Measurements from ENCODE around the gene TRPC3.

TRPC3 gene

DNA sequence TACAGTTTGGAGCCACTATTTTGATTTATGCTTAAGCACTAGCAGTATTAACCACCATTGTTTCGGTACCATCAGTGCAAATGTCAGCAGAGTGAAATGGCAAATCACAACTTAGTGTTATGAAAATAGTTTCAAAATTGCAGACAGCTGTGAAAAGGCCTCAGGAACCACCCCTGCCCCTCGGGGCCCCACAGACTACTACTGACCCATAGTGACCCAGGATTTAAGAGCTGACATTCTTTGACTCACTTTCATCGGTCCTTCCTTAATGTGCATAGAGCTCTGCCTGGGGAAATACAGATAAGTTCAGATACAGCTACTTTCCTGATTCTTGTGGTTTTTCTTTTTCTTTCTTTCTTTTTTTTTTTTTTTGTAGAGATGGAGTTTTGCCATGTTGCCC lies 78.3 kb downstream of the TRPC3 start:
- peak; percentile 42 for DNase-seq (ENCODE audit: low read depth)

DNA sequence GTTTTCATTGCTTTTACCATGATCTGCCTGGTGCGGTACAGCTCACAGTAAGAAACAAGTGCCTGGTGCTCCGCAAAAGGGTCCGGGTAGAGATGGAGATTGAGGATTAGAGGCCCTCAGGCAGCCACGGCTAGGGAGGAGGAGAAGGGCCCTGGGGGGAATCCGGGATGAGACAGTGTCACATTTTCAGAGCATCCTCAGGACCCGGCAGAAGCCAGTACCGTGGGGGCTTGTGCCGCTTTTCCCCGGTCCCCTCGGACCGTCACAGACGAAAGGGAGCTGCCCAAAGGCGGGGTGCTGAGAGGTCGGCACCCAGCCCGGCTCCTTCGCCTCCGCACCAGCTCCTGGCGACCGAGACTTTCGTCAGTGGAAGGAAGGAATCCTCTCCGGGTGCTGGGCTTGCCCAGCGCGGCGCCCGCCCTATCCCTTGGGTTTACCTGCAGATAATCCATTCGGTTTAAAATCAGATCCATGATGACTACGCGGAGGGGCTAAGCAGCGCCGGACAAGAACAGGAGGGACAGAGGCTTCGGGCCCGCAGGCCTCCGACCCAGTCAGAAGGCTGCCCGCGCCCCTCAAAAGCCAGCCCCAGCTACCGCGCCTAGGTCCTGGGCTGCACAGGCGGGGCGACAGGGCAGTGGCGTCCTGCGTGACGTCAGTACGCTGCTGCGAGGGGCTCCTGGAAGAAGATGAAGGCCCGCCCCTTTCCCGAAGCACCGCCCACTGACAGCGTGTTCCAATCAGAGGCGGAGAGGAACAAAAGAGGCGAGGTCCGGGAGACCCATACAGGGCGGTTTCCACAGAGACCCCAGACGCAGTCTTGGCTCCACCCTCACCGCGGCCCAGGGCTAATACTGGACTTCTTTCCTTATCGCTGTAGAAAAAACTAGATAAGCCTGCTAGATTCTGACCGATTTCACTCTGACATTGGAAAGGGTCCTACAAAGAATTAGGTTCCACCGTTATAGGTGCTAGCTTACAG lies 81.7 kb downstream of the TRPC3 start, which contains the start of gene BBS7:
Gene BBS7, minus strand, starts transcription at position 634 of the 982 bp plus-strand sequence. Its CDS starts 161 bp downstream, at position 473.
- DNase-seq (ENCODE audit: low read depth): peak; percentile 98

DNA sequence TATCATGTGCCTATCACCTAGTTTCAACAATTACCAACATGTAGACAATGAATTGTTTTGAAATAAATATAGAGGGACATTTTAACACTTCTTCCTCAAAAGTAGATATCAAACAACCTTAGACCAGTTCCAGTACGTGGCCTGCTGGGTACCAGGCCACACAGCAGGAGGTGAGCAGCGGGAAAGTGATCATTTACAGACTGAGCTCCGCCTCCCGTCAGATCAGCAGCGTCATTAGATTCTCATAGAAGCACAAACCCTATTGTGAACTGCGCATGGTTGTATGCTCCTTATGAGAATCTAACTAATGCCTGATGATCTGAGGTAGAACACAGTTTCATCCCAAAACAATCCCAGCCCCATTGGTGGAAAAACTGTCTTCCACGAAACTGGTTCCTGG lies 88.1 kb downstream of the TRPC3 start:
- no peak for DNase-seq (ENCODE audit: low read depth)

DNA sequence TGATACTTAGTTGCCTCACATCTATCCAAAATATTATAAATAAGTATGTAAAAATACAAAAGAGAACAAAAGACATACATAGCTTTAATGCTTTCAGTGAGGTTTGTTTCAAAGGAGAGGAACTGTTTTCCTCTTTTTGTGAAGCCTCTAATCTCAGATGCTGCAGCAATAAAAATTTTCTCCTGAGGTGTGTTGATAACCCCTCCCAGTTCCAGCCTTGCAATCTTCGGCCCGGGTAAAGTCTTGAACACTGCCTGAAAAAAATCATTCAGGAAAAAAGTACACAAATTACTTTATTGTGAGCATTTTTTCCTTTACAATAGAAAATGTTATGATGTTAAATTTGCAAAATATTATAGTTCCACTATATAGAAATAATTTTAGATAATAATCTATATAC lies 90.4 kb downstream of the TRPC3 start:
- no peak for DNase-seq (ENCODE audit: low read depth)

DNA sequence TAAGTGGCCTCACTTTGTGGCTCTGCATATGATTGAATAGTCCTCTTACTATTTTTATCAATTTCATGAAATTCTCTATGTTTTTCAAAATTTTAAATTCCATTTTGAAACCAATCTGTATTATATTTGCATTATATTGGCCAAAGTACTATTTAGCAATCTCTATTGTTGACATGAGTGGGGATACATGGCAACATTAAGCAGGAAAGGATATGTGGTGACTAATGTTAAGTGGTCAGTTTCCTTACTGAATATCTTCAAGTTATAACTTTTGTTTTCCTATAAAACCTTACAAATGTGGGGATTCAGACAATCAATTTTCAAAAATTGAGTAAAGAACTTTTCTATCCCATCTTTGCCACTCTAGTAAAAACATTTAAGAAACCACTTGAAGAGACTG lies 91.7 kb downstream of the TRPC3 start:
- DNase-seq (ENCODE audit: low read depth): no peak

DNA sequence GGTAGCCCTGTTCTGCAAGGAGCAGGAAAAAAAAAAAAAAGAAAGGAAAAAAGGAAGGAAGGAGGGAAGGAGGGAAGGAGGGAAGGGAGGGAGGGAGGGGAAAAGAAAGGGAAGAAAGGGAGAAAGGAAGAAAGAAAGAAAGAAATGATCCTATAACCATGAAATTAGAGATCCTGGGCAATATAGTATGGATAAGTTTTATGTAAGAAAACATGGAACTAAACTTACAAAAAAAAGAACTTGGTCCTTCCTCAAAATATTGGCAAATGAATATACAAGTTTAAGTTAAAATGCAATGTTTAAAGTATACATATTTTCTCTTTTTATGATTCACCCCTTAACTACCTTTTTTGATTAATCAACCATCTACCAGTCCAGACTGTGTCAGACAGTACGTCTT lies 100.5 kb downstream of the TRPC3 start:
- no peak for DNase-seq (ENCODE audit: low read depth)

DNA sequence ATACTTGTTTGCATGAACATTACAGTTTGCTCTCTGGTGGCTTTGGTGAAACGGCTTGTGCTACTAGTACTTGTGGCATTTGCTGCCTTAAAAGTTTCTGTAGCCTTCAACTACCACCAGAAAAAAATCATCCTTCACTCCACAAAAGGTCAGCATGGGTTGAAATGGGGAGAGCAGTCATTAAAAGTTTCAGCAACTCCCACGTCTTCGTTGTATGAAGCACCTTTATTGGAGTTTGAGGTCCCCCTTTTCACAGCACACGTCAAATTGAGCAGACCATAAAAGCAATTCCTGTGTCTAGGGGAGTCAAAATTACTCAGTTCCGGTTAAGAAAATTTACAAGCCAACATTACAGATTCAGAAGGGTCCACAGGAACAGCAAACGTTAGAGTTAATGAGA lies 105.2 kb downstream of the TRPC3 start:
- no peak for DNase-seq (ENCODE audit: low read depth)

DNA sequence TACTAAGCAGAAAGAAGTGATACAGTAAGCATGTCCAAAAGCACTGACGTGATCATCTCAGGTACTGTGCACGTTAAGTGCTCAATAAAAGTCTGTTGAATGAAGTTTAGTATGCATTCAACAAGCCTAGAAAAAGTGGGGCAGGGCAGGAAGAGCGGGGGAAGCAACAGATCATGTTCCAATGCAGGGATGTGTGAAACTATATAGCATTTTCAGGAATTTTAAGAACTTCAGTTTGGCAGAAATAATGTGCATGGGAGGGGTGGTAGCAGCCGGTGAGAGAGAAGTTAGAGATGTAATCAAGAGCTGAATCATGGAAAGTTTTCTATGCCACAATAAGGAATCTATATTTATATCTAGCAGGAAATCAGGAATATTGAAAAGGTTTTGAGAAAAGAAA lies 109.0 kb downstream of the TRPC3 start:
- peak; percentile 8 for DNase-seq (ENCODE audit: low read depth)

DNA sequence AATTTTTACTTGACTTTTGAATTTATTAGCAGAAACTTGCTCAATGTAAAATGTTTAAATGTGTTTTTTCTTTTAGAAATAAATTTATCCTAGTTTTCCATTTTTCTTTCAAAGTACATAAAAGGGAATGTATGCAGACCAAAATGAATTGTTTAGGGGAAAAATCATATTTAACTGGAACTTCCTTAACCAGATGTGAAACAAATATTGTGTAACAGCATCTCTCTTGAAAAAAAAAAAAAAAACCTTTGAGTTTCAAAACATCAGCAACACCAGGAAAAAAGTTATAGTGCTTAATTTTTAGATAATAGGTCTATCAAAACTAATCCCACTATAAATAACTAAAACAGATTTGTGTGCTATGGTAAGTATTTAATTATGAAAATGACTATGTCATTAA lies 113.7 kb downstream of the TRPC3 start:
- DNase-seq (ENCODE audit: low read depth): no peak

DNA sequence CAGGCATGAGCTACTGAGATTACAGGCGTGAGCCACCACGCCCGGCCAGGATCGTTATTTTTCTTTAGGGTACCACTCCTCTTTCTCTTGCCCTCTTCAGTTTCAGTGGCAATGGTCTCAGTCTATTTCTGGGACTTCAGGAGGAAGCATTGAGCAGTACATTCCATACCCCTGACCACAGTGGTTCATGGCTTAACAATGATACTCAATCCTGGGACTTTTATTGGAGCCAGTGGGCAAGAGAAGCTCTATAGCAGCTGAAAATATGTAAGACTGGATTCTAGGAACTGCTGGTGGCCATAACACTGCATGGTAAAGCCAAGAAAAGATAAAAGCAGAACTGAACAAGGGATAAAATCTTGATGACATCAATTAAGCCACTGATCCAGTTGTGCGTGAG lies 122.3 kb downstream of the TRPC3 start:
- DNase-seq (ENCODE audit: low read depth): peak; percentile 51

Measured in EH (cell line).